ENCODE results near the gene PHLDB1.

The PHLDB1 gene

GRCh38 chr11:118689503-118689851 is 82.1 kb downstream of the PHLDB1 start:
- DNase-seq = no peak

- DNase-seq = peak; percentile 72
These were observed 82.6 kb downstream of the PHLDB1 start for GRCh38 chr11:118689852-118690552.

GRCh38 chr11:118690553-118691304 is 83.3 kb downstream of the PHLDB1 start:
- no peak for DNase-seq

GRCh38 chr11:118691926-118692830 is 84.8 kb downstream of the PHLDB1 start:
- peak; percentile 74 for DNase-seq

GRCh38 chr11:118694185-118694584 is 86.8 kb downstream of the PHLDB1 start:
- DNase-seq = no peak

GRCh38 chr11:118694771-118695170 is 87.4 kb downstream of the PHLDB1 start:
- DNase-seq = no peak

- DNase-seq = no peak
These were observed 89.3 kb downstream of the PHLDB1 start for GRCh38 chr11:118696673-118697226.

- no peak for DNase-seq
These were observed 89.9 kb downstream of the PHLDB1 start for GRCh38 chr11:118697346-118697745.

- peak; percentile 61 for DNase-seq
These were observed 92.2 kb downstream of the PHLDB1 start for GRCh38 chr11:118699506-118700220.

- DNase-seq = no peak
These were observed 96.2 kb downstream of the PHLDB1 start for GRCh38 chr11:118703563-118704106.

- DNase-seq = peak; percentile 53
These were observed 97.8 kb downstream of the PHLDB1 start for GRCh38 chr11:118705111-118705741.

GRCh38 chr11:118705791-118706545 is 98.6 kb downstream of the PHLDB1 start:
- no peak for DNase-seq

- no peak for DNase-seq
These were observed 99.1 kb downstream of the PHLDB1 start for GRCh38 chr11:118706546-118706825.

Measured in activated effector memory CD4-positive, alpha-beta T cell treated with Interleukin-2 at 50 U/mL for 16 hours (primary cell).